OCI-LY7 (cell line): ENCODE data around the gene DPEP2NB.

Experiments used
- EZH2phosphoT487 ChIP-seq: fragments of 200-600 bp; sonication (generic); IDR thresholded peaks from 2 replicates; pipeline ENCODE4 v1.6.1; 2018; ENCODE audit warnings: low read depth, borderline replicate concordance, mild to moderate bottlenecking, mixed run types, antibody characterized with exemption, low read length, moderate library complexity, mixed read lengths
- TF ChIP-seq, protein P1 (sequence below): fragments of 200-600 bp; sonication (generic); conservative IDR thresholded peaks from 2 replicates; pipeline ENCODE4 v1.5.1; 2014; ENCODE audit warnings: mild to moderate bottlenecking, antibody characterized with exemption, low read length, moderate library complexity, mixed read lengths

DNA sequence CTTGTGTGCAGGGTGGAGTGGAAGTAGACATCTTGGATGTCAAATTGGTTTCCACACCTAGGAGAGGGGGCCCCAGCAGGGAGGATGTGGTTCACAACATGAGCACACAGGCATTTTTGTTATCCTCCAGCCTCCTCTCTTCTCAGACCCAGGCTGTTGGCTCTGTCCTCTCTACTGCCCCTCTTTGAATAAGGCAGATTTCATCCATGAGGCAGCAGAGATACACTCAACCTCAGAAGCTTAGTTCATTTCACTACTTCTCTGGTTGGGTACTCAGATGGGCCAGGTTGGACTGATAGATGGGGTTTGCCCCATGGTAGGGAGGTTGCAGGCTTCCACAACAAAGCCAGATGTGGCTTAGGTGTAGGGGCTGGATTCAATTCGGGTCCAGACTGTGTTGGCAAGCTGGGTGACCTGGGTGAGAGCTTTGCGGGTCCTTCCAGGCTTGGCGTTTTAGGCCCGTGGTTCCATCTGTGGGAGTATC, 47.2 kb upstream of the DPEP2NB start:
- TF ChIP-seq, protein P1, sequence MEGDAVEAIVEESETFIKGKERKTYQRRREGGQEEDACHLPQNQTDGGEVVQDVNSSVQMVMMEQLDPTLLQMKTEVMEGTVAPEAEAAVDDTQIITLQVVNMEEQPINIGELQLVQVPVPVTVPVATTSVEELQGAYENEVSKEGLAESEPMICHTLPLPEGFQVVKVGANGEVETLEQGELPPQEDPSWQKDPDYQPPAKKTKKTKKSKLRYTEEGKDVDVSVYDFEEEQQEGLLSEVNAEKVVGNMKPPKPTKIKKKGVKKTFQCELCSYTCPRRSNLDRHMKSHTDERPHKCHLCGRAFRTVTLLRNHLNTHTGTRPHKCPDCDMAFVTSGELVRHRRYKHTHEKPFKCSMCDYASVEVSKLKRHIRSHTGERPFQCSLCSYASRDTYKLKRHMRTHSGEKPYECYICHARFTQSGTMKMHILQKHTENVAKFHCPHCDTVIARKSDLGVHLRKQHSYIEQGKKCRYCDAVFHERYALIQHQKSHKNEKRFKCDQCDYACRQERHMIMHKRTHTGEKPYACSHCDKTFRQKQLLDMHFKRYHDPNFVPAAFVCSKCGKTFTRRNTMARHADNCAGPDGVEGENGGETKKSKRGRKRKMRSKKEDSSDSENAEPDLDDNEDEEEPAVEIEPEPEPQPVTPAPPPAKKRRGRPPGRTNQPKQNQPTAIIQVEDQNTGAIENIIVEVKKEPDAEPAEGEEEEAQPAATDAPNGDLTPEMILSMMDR = no peak
- no peak for TF ChIP-seq EZH2phosphoT487
